ENCODE data around the gene MTERF1.

- TF ChIP-seq, protein P1, sequence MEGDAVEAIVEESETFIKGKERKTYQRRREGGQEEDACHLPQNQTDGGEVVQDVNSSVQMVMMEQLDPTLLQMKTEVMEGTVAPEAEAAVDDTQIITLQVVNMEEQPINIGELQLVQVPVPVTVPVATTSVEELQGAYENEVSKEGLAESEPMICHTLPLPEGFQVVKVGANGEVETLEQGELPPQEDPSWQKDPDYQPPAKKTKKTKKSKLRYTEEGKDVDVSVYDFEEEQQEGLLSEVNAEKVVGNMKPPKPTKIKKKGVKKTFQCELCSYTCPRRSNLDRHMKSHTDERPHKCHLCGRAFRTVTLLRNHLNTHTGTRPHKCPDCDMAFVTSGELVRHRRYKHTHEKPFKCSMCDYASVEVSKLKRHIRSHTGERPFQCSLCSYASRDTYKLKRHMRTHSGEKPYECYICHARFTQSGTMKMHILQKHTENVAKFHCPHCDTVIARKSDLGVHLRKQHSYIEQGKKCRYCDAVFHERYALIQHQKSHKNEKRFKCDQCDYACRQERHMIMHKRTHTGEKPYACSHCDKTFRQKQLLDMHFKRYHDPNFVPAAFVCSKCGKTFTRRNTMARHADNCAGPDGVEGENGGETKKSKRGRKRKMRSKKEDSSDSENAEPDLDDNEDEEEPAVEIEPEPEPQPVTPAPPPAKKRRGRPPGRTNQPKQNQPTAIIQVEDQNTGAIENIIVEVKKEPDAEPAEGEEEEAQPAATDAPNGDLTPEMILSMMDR (IDR thresholded peaks at IDR 0.05), result no peak
- no peak for TF ChIP-seq POLR2A (IDR thresholded peaks at IDR 0.05)
Measured at GRCh38 chr7:91918356-91918755, 37.9 kb upstream of the MTERF1 start.

Data from body of pancreas (tissue), 4 donors.